Stimulated activated CD4-positive, alpha-beta T cell treated with anti-CD3 and anti-CD28 coated beads, TNF-alpha, amount 100 ng/mL, for 48 hours (primary cell): Measurements from ENCODE around the gene SDC1.

Experiments
- DNase-seq, 3 donors: peaks; one replicate each; pipeline ENCODE4 v3.0.0-alpha.2; 2020; ENCODE audit warnings: low read depth in 3 of 3

Gene SDC1

GRCh38 chr2:20170704-20171250 is 54.2 kb downstream of the SDC1 start:
- no peak for DNase-seq

GRCh38 chr2:20169796-20170703 is 54.9 kb downstream of the SDC1 start:
- DNase-seq: no peak

GRCh38 chr2:20168727-20169696 is 55.9 kb downstream of the SDC1 start:
- no peak for DNase-seq

- no peak for DNase-seq
Observed at GRCh38 chr2:20168048-20168726, 56.7 kb downstream of the SDC1 start.

- DNase-seq: no peak
Observed at GRCh38 chr2:20167356-20167755, 57.6 kb downstream of the SDC1 start.

- no peak for DNase-seq
Observed at GRCh38 chr2:20165677-20166509, 59.0 kb downstream of the SDC1 start.

- no peak for DNase-seq
Observed at GRCh38 chr2:20164734-20165478, 60.0 kb downstream of the SDC1 start.

GRCh38 chr2:20164061-20164733 is 60.7 kb downstream of the SDC1 start:
- no peak for DNase-seq

GRCh38 chr2:20159411-20160070 is 65.4 kb downstream of the SDC1 start:
- no peak for DNase-seq

GRCh38 chr2:20157193-20157891 is 67.6 kb downstream of the SDC1 start:
- no peak for DNase-seq

GRCh38 chr2:20156836-20157192 is 68.1 kb downstream of the SDC1 start:
- no peak for DNase-seq

- no peak for DNase-seq
Observed at GRCh38 chr2:20156076-20156759, 68.7 kb downstream of the SDC1 start.

- no peak for DNase-seq
Observed at GRCh38 chr2:20153131-20153851, 71.6 kb downstream of the SDC1 start.

- no peak for DNase-seq
Observed at GRCh38 chr2:20150806-20151571, 73.9 kb downstream of the SDC1 start.
